IMR-90 (cell line): Measurements from ENCODE around the gene IGHMBP2. TPM values are rescaled to one million over a fixed set of nuclear protein-coding genes. Genes with fewer than 3 reads are reported as not detected.

ENCODE experiments used
- ATAC-seq: fragments of 200-7000 bp; cut with Tn5 transposase; 2 replicates; pipeline ENCODE4 v1.9.1; 2020; ENCODE audit warnings: low read depth, mild to moderate bottlenecking, moderate library complexity
- BruUV-seq: library from RNA; stranded (reverse); fragments of 400-500 nt; replicated peaks from 2 replicates; lab custom pipeline; 2021; lab: Mats Ljungman, UMichigan
- CTCF ChIA-PET: fragments of 300-600 bp; formaldehyde crosslinking; extraction: SDS; loops from one replicate; lab custom pipeline; 2021; ENCODE audit warnings: antibody characterized with exemption; lab: Yijun Ruan, JAX
- POLR2A ChIA-PET: fragments of 300-600 bp; sonication (Branson Sonifier 250); formaldehyde crosslinking; loops from one replicate; lab custom pipeline; 2022; ENCODE audit warnings: antibody characterized with exemption; ENCODE audit not compliant: unreplicated experiment; lab: Charles Lee
- DNase-seq: peaks from one replicate; pipeline ENCODE4 v3.0.0; 2013
- H2AFZ ChIP-seq: replicated peaks from 2 replicates; pipeline ENCODE3; 2013; ENCODE audit warnings: low read length, mild to moderate bottlenecking; ENCODE audit not compliant: poor library complexity
- H2AK5ac ChIP-seq: 2 replicates; pipeline ENCODE4 v1.6.1; 2013; ENCODE audit warnings: low read depth, low read length, inconsistent platforms
- H2AK9ac ChIP-seq: replicated peaks from 2 replicates; pipeline ENCODE3; 2013; ENCODE audit warnings: mild to moderate bottlenecking, low read depth, low read length, moderate library complexity; ENCODE audit not compliant: poor library complexity
- H2BK120ac ChIP-seq: 2 replicates; pipeline ENCODE4 v1.6.1; 2013; ENCODE audit warnings: low read depth, low read length, inconsistent platforms
- H2BK15ac ChIP-seq: 3 replicates; pipeline ENCODE4 v1.6.1; 2013; ENCODE audit warnings: low read depth, low read length, inconsistent platforms
- H2BK20ac ChIP-seq: 2 replicates; pipeline ENCODE4 v1.6.1; 2013; ENCODE audit warnings: low read depth, mild to moderate bottlenecking, inconsistent platforms, low read length, moderate library complexity
- H2BK5ac ChIP-seq: 2 replicates; pipeline ENCODE4 v1.6.1; 2013; ENCODE audit warnings: mild to moderate bottlenecking, low read depth, low read length, inconsistent platforms; ENCODE audit not compliant: poor library complexity, severe bottlenecking
- H3K14ac ChIP-seq: replicated peaks from 2 replicates; pipeline ENCODE4 v1.6.1; 2013; ENCODE audit warnings: low read depth, low read length, inconsistent platforms
- H3K18ac ChIP-seq: 2 replicates; pipeline ENCODE4 v1.6.1; 2013; ENCODE audit warnings: low read depth, low read length, control low read depth
- H3K23ac ChIP-seq: 2 replicates; pipeline ENCODE4 v1.6.1; 2013; ENCODE audit warnings: low read depth, low read length, inconsistent platforms
- H3K27ac ChIP-seq: 2 replicates; pipeline ENCODE4 v1.5.1; 2013; ENCODE audit warnings: mild to moderate bottlenecking, control low read depth, low read length; ENCODE audit not compliant: insufficient read depth
- H3K27me3 ChIP-seq: 2 replicates; pipeline ENCODE4 v1.6.1; 2013; ENCODE audit warnings: low read length; ENCODE audit not compliant: control insufficient read depth, insufficient read depth
- H3K36me3 ChIP-seq: 2 replicates; pipeline ENCODE4 v1.6.1; 2013; ENCODE audit warnings: low read length, mixed read lengths; ENCODE audit not compliant: control insufficient read depth, insufficient read depth
- H3K4ac ChIP-seq: 2 replicates; pipeline ENCODE4 v1.6.1; 2013; ENCODE audit warnings: low read depth, low read length, inconsistent platforms
- H3K4me1 ChIP-seq: 2 replicates; pipeline ENCODE4 v1.6.1; 2013; ENCODE audit warnings: low read length, mixed read lengths; ENCODE audit not compliant: control insufficient read depth, insufficient read depth
- H3K4me2 ChIP-seq: 2 replicates; pipeline ENCODE4 v1.6.1; 2013; ENCODE audit warnings: low read depth, mild to moderate bottlenecking, control low read depth, low read length, moderate library complexity
- H3K4me3 ChIP-seq: 2 replicates; pipeline ENCODE4 v1.5.1; 2013; ENCODE audit warnings: low read depth, mild to moderate bottlenecking, control low read depth, low read length, moderate library complexity; ENCODE audit not compliant: insufficient read depth
- H3K56ac ChIP-seq: 2 replicates; pipeline ENCODE4 v1.6.1; 2013; ENCODE audit warnings: low read length, inconsistent platforms; ENCODE audit not compliant: insufficient read depth; ENCODE audit errors: extremely low read depth
- H3K79me1 ChIP-seq, 2 experiments: 2 replicates each; pipeline ENCODE4 v1.6.1; 2013; ENCODE audit warnings: low read length in 2 of 2, inconsistent platforms in 1 of 2, low read depth in 1 of 2
- H3K9ac ChIP-seq: 2 replicates; pipeline ENCODE4 v1.6.1; 2013; ENCODE audit warnings: low read depth, low read length, control low read depth
- H3K9me1 ChIP-seq: 2 replicates; pipeline ENCODE4 v1.6.1; 2013; ENCODE audit warnings: low read length, inconsistent platforms; ENCODE audit not compliant: insufficient read depth
- H3K9me3 ChIP-seq: 2 replicates; pipeline ENCODE4 v1.6.1; 2013; ENCODE audit warnings: low read length; ENCODE audit not compliant: control insufficient read depth, insufficient read depth
- H4K20me1 ChIP-seq: 2 replicates; pipeline ENCODE4 v1.6.1; 2013; ENCODE audit warnings: low read length, inconsistent platforms; ENCODE audit not compliant: insufficient read depth
- H4K5ac ChIP-seq: 2 replicates; pipeline ENCODE4 v1.6.1; 2013; ENCODE audit warnings: mild to moderate bottlenecking, low read depth, low read length, control low read depth
- H4K8ac ChIP-seq, 2 experiments: 2 replicates each; pipeline ENCODE4 v1.6.1; 2013; ENCODE audit warnings: low read depth in 2 of 2, low read length in 2 of 2, control low read depth in 1 of 2, inconsistent platforms in 1 of 2
- H4K91ac ChIP-seq: 2 replicates; pipeline ENCODE4 v1.6.1; 2013; ENCODE audit warnings: low read depth, low read length, inconsistent platforms; ENCODE audit not compliant: insufficient read depth
- CHD1 ChIP-seq: IDR thresholded peaks from 2 replicates; pipeline ENCODE4 v1.6.1; 2012; ENCODE audit warnings: low read depth, low read length, improper control_type of control experiment
- FOS ChIP-seq: fragments of 150-350 bp; IDR thresholded peaks from 2 replicates; pipeline ENCODE4 v1.6.1; 2016; ENCODE audit warnings: low read depth, low read length
- MAFK ChIP-seq: IDR thresholded peaks from 2 replicates; pipeline ENCODE4 v1.6.1; 2012; ENCODE audit warnings: low read depth, low read length, improper control_type of control experiment
- MAZ ChIP-seq: IDR thresholded peaks from 2 replicates; pipeline ENCODE4 v1.6.1; 2012; ENCODE audit warnings: low read depth, mild to moderate bottlenecking, low read length, improper control_type of control experiment, moderate library complexity, borderline replicate concordance
- MXI1 ChIP-seq: IDR thresholded peaks from 2 replicates; pipeline ENCODE4 v1.6.1; 2012; ENCODE audit warnings: low read depth, mild to moderate bottlenecking, low read length, moderate library complexity, borderline replicate concordance
- NFE2L2 ChIP-seq: fragments of 150-350 bp; IDR thresholded peaks from 2 replicates; pipeline ENCODE4 v1.6.1; 2016; ENCODE audit warnings: low read depth, mild to moderate bottlenecking, low read length
- RAD21 ChIP-seq: IDR thresholded peaks from 2 replicates; pipeline ENCODE4 v1.6.1; 2012; ENCODE audit warnings: low read length, improper control_type of control experiment
- RFX5 ChIP-seq: IDR thresholded peaks from 2 replicates; pipeline ENCODE4 v1.8.0; 2012; ENCODE audit warnings: low read depth, mild to moderate bottlenecking, low read length, moderate library complexity
- SMC3 ChIP-seq: fragments of 150-350 bp; IDR thresholded peaks from 2 replicates; pipeline ENCODE4 v1.6.1; 2016; ENCODE audit warnings: low read depth, mild to moderate bottlenecking, antibody characterized with exemption, low read length, moderate library complexity
- WGBS, 2 experiments: methylation state at CpG; one replicate each; pipeline versions ENCODE4 v1.1.5 to v1.1.7; 2013; ENCODE audit warnings: missing lambda C conversion rate in 2 of 2; ENCODE audit not compliant: insufficient read length in 1 of 2; ENCODE audit errors: extremely low coverage in 2 of 2; 5-methylcytosine and 5-hydroxymethylcytosine counted together
- dilution Hi-C: fragments of 300-500 bp; cut with HindIII; formaldehyde crosslinking; loops from one replicate; pipeline ENCODE4 v1.14.3; 2018; ENCODE audit warnings: low sequenced_read_pairs; ENCODE audit not compliant: unreplicated experiment
- in situ Hi-C: fragments of 300-500 bp; cut with MboI; formaldehyde crosslinking; loops from 3 replicates; pipeline ENCODE4 v1.14.3; 2019; ENCODE audit warnings: low sequenced_read_pairs, inconsistent platforms, mixed read lengths
- intact Hi-C: fragments of 100-400 bp; cut with micrococcal nuclease; formaldehyde crosslinking; loops from 2 replicates; pipeline ENCODE4 v1.10.0; 2022
- polyA plus RNA-seq, 3 experiments: library from polyadenylated mRNA; depleted of rRNA; stranded (reverse); fragments of >200 nt; gene quantifications; 2 replicates each; pipeline ENCODE4 v1.2.3, GENCODE V29; 2012; ENCODE audit warnings: low replicate concordance in 1 of 3
- total RNA-seq: library from RNA; depleted of rRNA; stranded (reverse); fragments of >200 nt; gene quantifications from 2 replicates; pipeline ENCODE4 v1.2.3, GENCODE V29; 2012
- TF ChIP-seq, protein P1 (sequence below): fragments of 150-350 bp; IDR thresholded peaks from 2 replicates; pipeline ENCODE4 v1.6.1; 2017; ENCODE audit warnings: mild to moderate bottlenecking, antibody characterized with exemption, low read length, low read depth
- TF ChIP-seq, protein P2 (sequence below): fragments of 150-350 bp; IDR thresholded peaks from 2 replicates; pipeline ENCODE4 v1.6.1; 2016; ENCODE audit warnings: low read depth, mild to moderate bottlenecking, low read length, moderate library complexity, borderline replicate concordance
- TF ChIP-seq, protein P3 (sequence below): conservative IDR thresholded peaks from 2 replicates; pipeline ENCODE4 v1.5.1; 2012; ENCODE audit warnings: mild to moderate bottlenecking, low read depth, low read length, improper control_type of control experiment

Gene IGHMBP2
- total and polyA plus RNA-seq, 2 of the 4 experiments (the other 2 are of a cell fraction), result 4.5 to 11.1 TPM

DNA sequence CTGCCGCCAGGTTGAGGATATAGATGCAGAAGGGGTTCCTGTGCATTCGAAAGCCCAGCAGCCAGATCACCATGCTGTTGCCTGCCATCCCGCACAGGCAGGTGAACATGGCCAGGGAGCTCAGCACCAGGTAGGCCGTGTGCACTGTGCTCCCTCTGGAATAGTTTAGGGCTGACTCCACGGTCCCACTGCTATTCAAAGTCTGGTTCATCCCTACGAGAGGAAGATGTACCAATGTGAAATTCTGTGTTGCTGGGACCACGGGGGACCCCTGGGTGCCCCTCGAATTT, 77.0 kb downstream of the IGHMBP2 start, which contains the start of gene MRGPRD:
MRGPRD (minus strand) TSS at position 211 of the 290 bp plus-strand sequence; CDS start at position 211, 0 bp downstream.
- Histone ChIP-seq H3K79me1 (no peaks in the 10 kb centered on the region), H3K14ac (no peak within 1 kb of the TSS), H2AK5ac (no peak within 1 kb of the TSS), H3K4me1 (peaks cover 2% of the 10 kb centered on the region; the same call in 1 of the 2 replicates), H4K91ac (no peak within 1 kb of the TSS), H2BK120ac (no peak within 1 kb of the TSS), H3K36me3 (no peaks in the 10 kb centered on the region), H2AFZ (no peak within 1 kb of the TSS), H2BK20ac (no peak within 1 kb of the TSS), H3K9me1 (no peaks in the 10 kb centered on the region), H3K9ac (no peak within 1 kb of the TSS), H2BK5ac (no peak within 1 kb of the TSS), H3K18ac (no peak within 1 kb of the TSS), H3K4me2 (no peak within 1 kb of the TSS), H3K4me3 (no peak within 1 kb of the TSS), H4K20me1 (no peaks in the 10 kb centered on the region), H3K23ac (no peak within 1 kb of the TSS), H3K4ac (no peak within 1 kb of the TSS), H2BK15ac (no peak within 1 kb of the TSS), H4K8ac (no peak within 1 kb of the TSS), H3K9me3 (no peaks in the 10 kb centered on the region), H4K5ac (no peak within 1 kb of the TSS), H3K56ac (no peak within 1 kb of the TSS), H3K27ac (no peak within 1 kb of the TSS), H2AK9ac (no peak within 1 kb of the TSS), H3K27me3 (peaks cover 41% of the 10 kb centered on the region)
- dilution Hi-C loops, result no loop called here
- BruUV-seq, result no TSS peak
- ATAC-seq (no peak), DNase-seq (no peak)
- in situ Hi-C loops, result no loop called here
- TF ChIP-seq, protein P1, sequence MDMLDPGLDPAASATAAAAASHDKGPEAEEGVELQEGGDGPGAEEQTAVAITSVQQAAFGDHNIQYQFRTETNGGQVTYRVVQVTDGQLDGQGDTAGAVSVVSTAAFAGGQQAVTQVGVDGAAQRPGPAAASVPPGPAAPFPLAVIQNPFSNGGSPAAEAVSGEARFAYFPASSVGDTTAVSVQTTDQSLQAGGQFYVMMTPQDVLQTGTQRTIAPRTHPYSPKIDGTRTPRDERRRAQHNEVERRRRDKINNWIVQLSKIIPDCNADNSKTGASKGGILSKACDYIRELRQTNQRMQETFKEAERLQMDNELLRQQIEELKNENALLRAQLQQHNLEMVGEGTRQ, result no peak
- TF ChIP-seq MXI1, result no peak
- no peak for TF ChIP-seq SMC3
- no peak for TF ChIP-seq CHD1
- TF ChIP-seq RAD21, result no peak
- TF ChIP-seq, protein P2, sequence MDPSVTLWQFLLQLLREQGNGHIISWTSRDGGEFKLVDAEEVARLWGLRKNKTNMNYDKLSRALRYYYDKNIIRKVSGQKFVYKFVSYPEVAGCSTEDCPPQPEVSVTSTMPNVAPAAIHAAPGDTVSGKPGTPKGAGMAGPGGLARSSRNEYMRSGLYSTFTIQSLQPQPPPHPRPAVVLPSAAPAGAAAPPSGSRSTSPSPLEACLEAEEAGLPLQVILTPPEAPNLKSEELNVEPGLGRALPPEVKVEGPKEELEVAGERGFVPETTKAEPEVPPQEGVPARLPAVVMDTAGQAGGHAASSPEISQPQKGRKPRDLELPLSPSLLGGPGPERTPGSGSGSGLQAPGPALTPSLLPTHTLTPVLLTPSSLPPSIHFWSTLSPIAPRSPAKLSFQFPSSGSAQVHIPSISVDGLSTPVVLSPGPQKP, result no peak
- no peak for TF ChIP-seq FOS
- TF ChIP-seq RFX5, result no peak
- no peak for TF ChIP-seq NFE2L2
- TF ChIP-seq MAFK, result no peak
- TF ChIP-seq, protein P3, sequence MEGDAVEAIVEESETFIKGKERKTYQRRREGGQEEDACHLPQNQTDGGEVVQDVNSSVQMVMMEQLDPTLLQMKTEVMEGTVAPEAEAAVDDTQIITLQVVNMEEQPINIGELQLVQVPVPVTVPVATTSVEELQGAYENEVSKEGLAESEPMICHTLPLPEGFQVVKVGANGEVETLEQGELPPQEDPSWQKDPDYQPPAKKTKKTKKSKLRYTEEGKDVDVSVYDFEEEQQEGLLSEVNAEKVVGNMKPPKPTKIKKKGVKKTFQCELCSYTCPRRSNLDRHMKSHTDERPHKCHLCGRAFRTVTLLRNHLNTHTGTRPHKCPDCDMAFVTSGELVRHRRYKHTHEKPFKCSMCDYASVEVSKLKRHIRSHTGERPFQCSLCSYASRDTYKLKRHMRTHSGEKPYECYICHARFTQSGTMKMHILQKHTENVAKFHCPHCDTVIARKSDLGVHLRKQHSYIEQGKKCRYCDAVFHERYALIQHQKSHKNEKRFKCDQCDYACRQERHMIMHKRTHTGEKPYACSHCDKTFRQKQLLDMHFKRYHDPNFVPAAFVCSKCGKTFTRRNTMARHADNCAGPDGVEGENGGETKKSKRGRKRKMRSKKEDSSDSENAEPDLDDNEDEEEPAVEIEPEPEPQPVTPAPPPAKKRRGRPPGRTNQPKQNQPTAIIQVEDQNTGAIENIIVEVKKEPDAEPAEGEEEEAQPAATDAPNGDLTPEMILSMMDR, result no peak
- TF ChIP-seq MAZ, result no peak
- intact Hi-C loops, result no loop called here
- ChIA-PET POLR2A (no interaction called here), CTCF (no interaction called here)
- WGBS, 2 experiments, result 85% methylated on average over 3 of the region's 8 CpGs; no CpG with 5 or more reads in 1 of the 2 experiments
